Testis (tissue), 3 donors: ENCODE data around the gene GRN. TPM values are rescaled to one million over a fixed set of nuclear protein-coding genes. Genes with fewer than 3 reads are reported as not detected.

Source experiments
- DNase-seq: peaks from one replicate; pipeline ENCODE4 v3.0.0-alpha.2; 2019
- H3K27ac ChIP-seq, 2 donors: fragments of 200-600 bp; sonication (generic); one replicate each; pipeline ENCODE4 v1.5.1; 2019
- H3K27me3 ChIP-seq: fragments of 200-600 bp; sonication (generic); one replicate; pipeline ENCODE4 v1.5.1; 2019
- H3K36me3 ChIP-seq: fragments of 200-600 bp; sonication (generic); one replicate; pipeline ENCODE4 v1.5.1; 2017; ENCODE audit warnings: low read depth; ENCODE audit errors: missing control alignments
- H3K4me1 ChIP-seq: fragments of 200-600 bp; sonication (generic); one replicate; pipeline ENCODE4 v1.5.1; 2019
- H3K4me3 ChIP-seq, 2 donors: fragments of 200-600 bp; sonication (generic); one replicate each; pipeline ENCODE4 v1.5.1; 2017 to 2019
- H3K9me3 ChIP-seq: fragments of 200-600 bp; sonication (generic); one replicate; pipeline ENCODE4 v1.5.1; 2017
- CTCF ChIP-seq, 3 experiments: fragments of 450-650 bp in 2 of 3; fragments of 200-600 bp in 1 of 3; sonication (generic) in 1 of 3; IDR thresholded peaks; one replicate each; pipeline ENCODE4 v1.5.1; 2016 to 2019; ENCODE audit warnings: antibody characterized with exemption in 3 of 3, mild to moderate bottlenecking in 2 of 3, moderate library complexity in 1 of 3
- POLR2A ChIP-seq: fragments of 450-650 bp; IDR thresholded peaks from one replicate; pipeline ENCODE4 v1.6.1; 2017; ENCODE audit warnings: antibody characterized with exemption, mild to moderate bottlenecking, moderate library complexity
- whole genome bisulfite sequencing, 2 donors: methylation state at CpG; one replicate each; pipeline ENCODE4 v1.1.5; 2018; 5-methylcytosine and 5-hydroxymethylcytosine counted together
- intact Hi-C: fragments of 100-400 bp; cut with DNase I; formaldehyde crosslinking; loops from one replicate; pipeline ENCODE4 v1.15.1; 2023; ENCODE audit warnings: low total_unique reads
- polyA plus RNA-seq: library from polyadenylated mRNA; stranded (reverse); fragments of 350-450 nt; fragmentation: Illumina TruSeq; extraction: RNeasy Lipid Tissue Mini Kit (QIAGEN cat#74804); gene quantifications from one replicate; pipeline ENCODE4 v1.2.3, GENCODE V29; 2014; ENCODE audit warnings: low read depth, low replicate concordance; ENCODE audit not compliant: insufficient read depth
- total RNA-seq, 2 donors: library from RNA; depleted of rRNA; stranded (reverse); fragments of >200 nt; gene quantifications; one replicate each; pipeline ENCODE4 v1.2.3, GENCODE V29; 2016

The GRN gene
- total and polyA plus RNA-seq, 3 donors from 2014 or later: 161 to 489 (median 263) TPM

DNA sequence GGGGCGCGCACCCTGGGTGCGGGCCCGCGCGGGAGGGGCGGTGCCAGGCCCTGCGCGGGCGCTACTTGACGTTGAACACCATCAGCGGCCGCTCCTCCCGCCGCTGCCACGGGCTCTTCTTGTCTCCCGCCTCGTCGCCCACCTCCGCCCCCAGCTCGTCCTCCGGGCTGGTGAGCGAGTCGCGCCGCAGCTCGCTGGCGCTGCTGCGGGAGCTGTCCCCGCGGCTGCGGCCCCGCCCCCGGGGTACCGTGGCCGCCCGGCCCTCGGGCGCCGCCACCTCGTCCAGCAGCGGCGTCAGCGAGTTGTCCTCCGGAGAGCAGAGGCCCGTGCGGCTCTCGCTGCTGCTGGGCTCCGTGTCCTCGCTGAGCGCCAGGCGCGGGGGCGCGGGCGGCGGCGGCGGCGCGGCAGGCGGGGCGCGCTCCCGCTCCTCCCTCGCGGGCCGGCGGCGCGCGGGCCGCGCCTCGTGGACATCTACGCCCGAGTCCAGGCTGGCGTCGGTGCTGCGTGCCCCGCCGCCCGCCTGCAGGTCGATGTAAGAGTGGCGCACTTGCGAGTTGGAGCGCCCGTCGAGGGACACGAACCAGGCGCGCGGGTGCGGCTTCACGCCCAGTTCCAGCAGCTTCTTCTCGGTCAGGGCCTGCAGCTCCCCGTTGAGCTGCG lies 8.7 kb downstream of the GRN start:
- Histone ChIP-seq H3K4me3 (peak overlapping the region; percentile 34 to 47), H3K9me3 (no peaks in the 10 kb centered on the region), H3K27me3 (no peaks in the 10 kb centered on the region), H3K27ac (peak overlapping the region in 1 of 2 donors; percentile 56), H3K36me3 (no peaks in the 10 kb centered on the region), H3K4me1 (no peaks in the 10 kb centered on the region)
- intact Hi-C loops: no loop called here
- TF ChIP-seq CTCF (IDR thresholded peaks at IDR 0.05): no peak
- no peak for TF ChIP-seq POLR2A
- WGBS, 2 donors: 32 to 40% methylated on average over 12 to 90 of the region's 98 CpGs
- peak; percentile 61 for DNase-seq

- WGBS, 2 donors: 47 to 63% methylated on average over 32 to 70 of the region's 77 CpGs
- H3K36me3 ChIP-seq: no peaks in the 10 kb centered on the region
- intact Hi-C loops: no loop called here
- H3K27me3 ChIP-seq: no peaks in the 10 kb centered on the region
- H3K27ac ChIP-seq: no peak overlapping the region
- H3K9me3 ChIP-seq: no peaks in the 10 kb centered on the region
- DNase-seq: peak; percentile 74
- H3K4me3 ChIP-seq: peak overlapping the region; percentile 21 to 29
- no peaks in the 10 kb centered on the region for H3K4me1 ChIP-seq
- TF ChIP-seq POLR2A: no peak
- peak; percentile 19 to 35 (median 29) for TF ChIP-seq CTCF (IDR thresholded peaks at IDR 0.05)
Measured at GRCh38 chr17:44354582-44355561, 9.8 kb downstream of the GRN start.

- H3K36me3 ChIP-seq: no peaks in the 10 kb centered on the region
- WGBS, 2 donors: 61 to 67% methylated on average over 3 to 17 of the region's 17 CpGs
- intact Hi-C loops: no loop called here
- no peaks in the 10 kb centered on the region for H3K9me3 ChIP-seq
- no peak overlapping the region for H3K4me3 ChIP-seq
- H3K4me1 ChIP-seq: peaks cover 1% of the 10 kb centered on the region
- TF ChIP-seq CTCF (IDR thresholded peaks at IDR 0.05): no peak
- TF ChIP-seq POLR2A: no peak
- no peak for DNase-seq
- no peak overlapping the region for H3K27ac ChIP-seq
- H3K27me3 ChIP-seq: no peaks in the 10 kb centered on the region
Measured at GRCh38 chr17:44355642-44356099, 10.6 kb downstream of the GRN start.

DNA sequence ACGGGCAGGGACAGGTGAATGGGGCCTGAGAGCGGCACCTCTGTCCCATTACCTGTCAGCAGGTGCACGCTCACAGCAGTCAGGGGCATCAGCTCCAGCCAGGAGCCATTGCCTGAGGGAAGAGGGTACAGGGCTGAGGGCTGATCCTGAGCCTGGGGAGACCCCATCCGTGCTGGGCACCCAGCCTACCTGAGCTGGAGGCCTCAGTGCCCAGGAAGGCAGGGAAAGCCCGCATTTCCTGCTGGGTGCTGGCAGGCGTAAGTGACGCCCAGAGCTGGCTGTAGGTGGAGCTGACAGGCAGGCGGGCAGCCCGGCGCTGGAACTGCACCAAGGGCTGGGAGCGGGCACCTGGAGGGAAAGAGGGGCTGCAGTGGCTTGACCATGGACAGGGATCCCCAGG lies 11.1 kb downstream of the GRN start:
- Histone ChIP-seq H3K9me3 (no peaks in the 10 kb centered on the region), H3K4me1 (peaks cover 7% of the 10 kb centered on the region), H3K36me3 (no peaks in the 10 kb centered on the region), H3K27ac (no peak overlapping the region), H3K27me3 (no peaks in the 10 kb centered on the region), H3K4me3 (no peak overlapping the region)
- intact Hi-C loops: no loop called here
- DNase-seq: no peak
- 89 to 97% methylated on average over 8 to 9 of the region's 11 CpGs for WGBS, 2 donors
- TF ChIP-seq POLR2A (no peak), CTCF (IDR thresholded peaks at IDR 0.05) (no peak)
